NCI-H2227 treated with DMSO at 0.1 percent for 48 hours (cell line): ENCODE results near the gene RSRC1.
"Not testable (repeated sequence)": the region's sequence is repeated elsewhere in the genome, so short reads cannot be mapped to it uniquely, and the experiment has no call there.

ENCODE experiments used
- DNase-seq: peaks from one replicate; lab custom pipeline; 2025; lab: John Stamatoyannopoulos, UW

Gene RSRC1

GRCh38 chr3:158101335-158102241 lies 8.3 kb upstream of the RSRC1 start:
- no peak for DNase-seq

- DNase-seq = no peak
These were observed 7.4 kb upstream of the RSRC1 start for GRCh38 chr3:158102242-158103080.

GRCh38 chr3:158103081-158103886 lies 6.6 kb upstream of the RSRC1 start:
- DNase-seq = no peak

GRCh38 chr3:158103887-158104327 lies 6.0 kb upstream of the RSRC1 start:
- no peak for DNase-seq

- no peak for DNase-seq
These were observed 5.4 kb upstream of the RSRC1 start for GRCh38 chr3:158104431-158104921.

GRCh38 chr3:158105119-158105709 lies 4.7 kb upstream of the RSRC1 start:
- DNase-seq = no peak

- DNase-seq = no peak
These were observed 4.1 kb upstream of the RSRC1 start for GRCh38 chr3:158105710-158106253.

- no peak for DNase-seq
These were observed 3.0 kb upstream of the RSRC1 start for GRCh38 chr3:158106766-158107471.

GRCh38 chr3:158107605-158108444 lies 2.1 kb upstream of the RSRC1 start:
- no peak for DNase-seq

- no peak for DNase-seq
These were observed 1.4 kb upstream of the RSRC1 start for GRCh38 chr3:158108445-158108985.

GRCh38 chr3:158109295-158109803 lies 540 bp upstream of the RSRC1 start:
- DNase-seq = no peak

GRCh38 chr3:158110658-158111018 lies 749 bp downstream of the RSRC1 start:
- no peak for DNase-seq

GRCh38 chr3:158111861-158112260 lies 2.0 kb downstream of the RSRC1 start:
- no peak for DNase-seq

GRCh38 chr3:158113595-158113994 lies 3.7 kb downstream of the RSRC1 start:
- not testable (repeated sequence) for DNase-seq

- DNase-seq = no peak
These were observed 10.4 kb downstream of the RSRC1 start for GRCh38 chr3:158120330-158120729.

GRCh38 chr3:158121295-158121694 lies 11.4 kb downstream of the RSRC1 start:
- DNase-seq = no peak

GRCh38 chr3:158122721-158123120 lies 12.8 kb downstream of the RSRC1 start:
- DNase-seq = not testable (repeated sequence)

- no peak for DNase-seq
These were observed 17.6 kb downstream of the RSRC1 start for GRCh38 chr3:158127250-158128219.
